NK-92 (cell line): ENCODE results near the gene RUNX1.

Experiments used
- DNase-seq: peaks from one replicate; lab custom pipeline; 2025; ENCODE audit not compliant: unreplicated experiment; lab: John Stamatoyannopoulos, UW

RUNX1 gene

GRCh38 chr21:34864370-34865149 is 184.5 kb downstream of the RUNX1 start:
- no peak for DNase-seq

GRCh38 chr21:34862951-34863350 is 186.2 kb downstream of the RUNX1 start:
- DNase-seq, result no peak

GRCh38 chr21:34861258-34861657 is 187.8 kb downstream of the RUNX1 start:
- DNase-seq, result no peak

GRCh38 chr21:34859976-34860653 is 189.0 kb downstream of the RUNX1 start:
- DNase-seq, result no peak

GRCh38 chr21:34858559-34858958 is 190.5 kb downstream of the RUNX1 start:
- no peak for DNase-seq

GRCh38 chr21:34857874-34858273 is 191.2 kb downstream of the RUNX1 start:
- no peak for DNase-seq

GRCh38 chr21:34857122-34857713 is 191.9 kb downstream of the RUNX1 start:
- DNase-seq, result no peak

- DNase-seq, result no peak
Measured at GRCh38 chr21:34852448-34852847, 196.7 kb downstream of the RUNX1 start.

GRCh38 chr21:34850166-34850690 is 198.9 kb downstream of the RUNX1 start:
- DNase-seq, result no peak

- DNase-seq, result no peak
Measured at GRCh38 chr21:34846601-34847112, 202.4 kb downstream of the RUNX1 start.

GRCh38 chr21:34845521-34846451 is 203.3 kb downstream of the RUNX1 start:
- DNase-seq, result no peak

- no peak for DNase-seq
Measured at GRCh38 chr21:34844924-34845238, 204.2 kb downstream of the RUNX1 start.

- no peak for DNase-seq
Measured at GRCh38 chr21:34844013-34844923, 204.8 kb downstream of the RUNX1 start.

- no peak for DNase-seq
Measured at GRCh38 chr21:34843562-34843961, 205.5 kb downstream of the RUNX1 start.

GRCh38 chr21:34841154-34841553 is 207.9 kb downstream of the RUNX1 start:
- no peak for DNase-seq

GRCh38 chr21:34840693-34841092 is 208.4 kb downstream of the RUNX1 start:
- DNase-seq, result no peak

GRCh38 chr21:34838956-34839820 is 209.9 kb downstream of the RUNX1 start:
- DNase-seq, result no peak

GRCh38 chr21:34836933-34837505 is 212.1 kb downstream of the RUNX1 start:
- no peak for DNase-seq
